ENCODE data around the gene CYP27B1.

The CYP27B1 gene

DNA sequence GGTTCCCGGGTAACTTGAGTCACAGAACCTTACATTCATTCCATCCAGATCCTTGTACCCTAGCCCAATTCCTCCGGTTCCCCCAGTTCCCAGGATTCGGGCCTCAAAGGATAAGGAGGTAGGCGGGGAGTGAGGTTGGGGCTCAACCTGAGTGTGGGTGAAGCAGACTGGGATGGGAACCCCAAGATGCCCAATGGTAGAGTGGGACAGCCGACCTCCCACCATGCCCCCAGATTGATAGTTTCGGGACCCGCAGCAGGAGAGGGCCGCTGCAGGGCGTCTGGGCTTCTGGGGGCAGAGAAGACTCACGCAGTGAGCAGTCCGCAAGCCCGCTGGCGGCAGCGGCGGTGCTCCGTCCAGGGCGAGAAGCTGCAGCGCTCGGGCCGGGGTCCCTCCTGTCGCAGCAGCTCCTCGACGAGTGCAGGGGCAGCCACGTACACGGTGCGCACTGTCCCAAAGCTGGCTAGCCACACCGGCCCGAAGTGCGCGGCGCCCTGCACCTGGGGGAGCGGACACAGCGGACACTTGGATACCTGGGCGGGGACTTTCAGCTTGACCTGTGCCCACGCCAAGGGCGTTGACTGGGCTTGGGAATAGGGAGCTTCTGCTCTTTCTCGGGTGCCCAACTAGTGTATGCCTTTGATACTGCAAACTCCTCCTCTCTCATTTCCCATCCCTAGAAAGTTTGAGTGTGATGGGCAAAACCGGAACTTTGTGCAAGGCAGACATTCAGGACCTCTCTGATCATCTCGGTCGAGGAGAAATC, 997 bp downstream of the CYP27B1 start:
- DNase-seq (ENCODE audit: low read depth): no peak

DNA sequence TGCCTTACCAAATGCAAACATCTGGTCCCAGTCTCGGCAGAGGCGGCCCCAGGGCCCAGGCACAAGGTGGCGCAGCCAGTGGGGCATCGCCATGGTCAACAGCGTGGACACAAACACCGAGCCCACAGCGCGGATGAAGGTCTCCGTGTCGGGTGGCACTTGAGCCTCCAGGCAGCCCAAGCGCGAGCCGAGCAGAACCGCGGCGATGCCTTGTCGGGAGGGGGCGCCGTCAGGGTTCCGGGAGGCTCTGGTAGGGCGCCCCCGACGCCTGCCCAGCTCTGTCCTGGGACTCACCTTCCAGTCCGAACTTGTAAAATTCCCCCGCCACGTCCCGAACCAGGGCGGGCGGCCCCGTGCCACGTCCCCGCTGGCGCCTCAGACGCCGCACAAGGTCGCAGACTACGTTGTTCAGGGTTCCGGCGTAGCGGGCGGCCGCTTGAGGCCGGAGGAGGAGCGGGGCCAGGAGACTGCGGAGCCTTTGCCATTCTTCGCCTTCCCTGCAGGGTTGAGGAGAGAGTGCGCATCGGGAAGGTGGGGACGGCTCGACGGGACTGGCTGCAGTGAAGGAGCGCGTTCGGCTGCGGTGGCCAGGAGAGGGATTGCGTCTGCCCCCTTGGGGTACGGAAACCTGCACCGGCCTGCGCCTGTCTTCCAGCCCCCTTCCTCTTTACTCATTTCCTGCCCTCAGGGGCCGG, 1.7 kb downstream of the CYP27B1 start:
- DNase-seq (ENCODE audit: low read depth): no peak

GRCh38 chr12:57764662-57765002, 2.2 kb downstream of the CYP27B1 start:
- no peak for DNase-seq (ENCODE audit: low read depth)

GRCh38 chr12:57763881-57764661, 2.8 kb downstream of the CYP27B1 start:
- no peak for DNase-seq (ENCODE audit: low read depth)

DNA sequence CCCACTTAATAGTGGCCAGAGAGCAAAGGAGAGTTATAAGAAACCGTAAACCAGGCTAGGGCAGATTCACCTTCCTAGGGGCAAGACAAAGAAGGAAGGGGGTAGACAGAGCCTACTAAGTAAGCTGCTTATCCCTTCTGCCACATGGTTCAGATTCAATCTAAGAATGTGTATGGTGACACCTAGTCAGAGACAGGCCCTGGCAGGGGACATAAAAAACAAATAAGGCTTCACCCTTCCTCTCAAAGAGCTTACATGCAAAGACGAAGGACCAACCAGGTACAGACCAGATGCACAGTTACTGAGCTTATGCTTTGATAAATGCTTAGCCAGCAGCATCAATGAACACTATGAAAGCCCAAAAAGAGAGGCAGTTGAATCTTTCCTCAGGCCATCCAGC, 4.4 kb downstream of the CYP27B1 start:
- DNase-seq (ENCODE audit: low read depth): no peak

- DNase-seq (ENCODE audit: low read depth): no peak
These were observed 5.4 kb downstream of the CYP27B1 start for GRCh38 chr12:57761391-57761998.

DNA sequence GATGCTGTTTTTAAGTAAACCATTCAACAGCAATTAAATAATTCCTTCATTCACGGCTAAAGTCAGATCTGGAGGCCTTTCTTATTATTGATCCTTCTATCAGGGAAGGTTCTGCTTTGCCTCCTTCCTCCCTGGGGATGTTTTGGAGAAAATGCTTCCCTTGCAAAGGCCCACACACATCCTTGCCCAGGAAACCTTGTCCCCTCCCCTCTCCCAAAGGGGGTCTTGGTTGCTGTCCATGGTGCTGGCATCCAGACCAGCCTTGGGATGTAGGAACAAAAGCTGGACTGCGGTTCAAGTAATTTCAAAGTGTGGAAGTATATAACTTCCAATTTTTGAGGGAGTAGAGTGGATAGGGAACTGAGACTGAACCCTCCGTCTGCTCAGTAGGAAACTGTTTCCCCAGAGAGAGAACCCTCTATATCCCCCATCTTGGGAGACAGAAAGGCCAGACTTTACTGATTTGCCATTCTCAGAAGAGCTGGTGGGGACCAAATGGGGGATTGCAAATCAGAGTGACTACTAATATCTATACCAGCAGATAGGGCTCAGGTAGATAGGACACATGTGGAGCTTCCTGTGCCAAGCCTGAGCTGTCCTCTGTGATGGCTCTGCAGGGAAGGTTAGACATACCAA, 6.4 kb downstream of the CYP27B1 start:
- DNase-seq (ENCODE audit: low read depth): no peak

- DNase-seq (ENCODE audit: low read depth): no peak
These were observed 7.4 kb downstream of the CYP27B1 start for GRCh38 chr12:57759360-57759980.

GRCh38 chr12:57758552-57759359, 8.1 kb downstream of the CYP27B1 start:
- no peak for DNase-seq (ENCODE audit: low read depth)

DNA sequence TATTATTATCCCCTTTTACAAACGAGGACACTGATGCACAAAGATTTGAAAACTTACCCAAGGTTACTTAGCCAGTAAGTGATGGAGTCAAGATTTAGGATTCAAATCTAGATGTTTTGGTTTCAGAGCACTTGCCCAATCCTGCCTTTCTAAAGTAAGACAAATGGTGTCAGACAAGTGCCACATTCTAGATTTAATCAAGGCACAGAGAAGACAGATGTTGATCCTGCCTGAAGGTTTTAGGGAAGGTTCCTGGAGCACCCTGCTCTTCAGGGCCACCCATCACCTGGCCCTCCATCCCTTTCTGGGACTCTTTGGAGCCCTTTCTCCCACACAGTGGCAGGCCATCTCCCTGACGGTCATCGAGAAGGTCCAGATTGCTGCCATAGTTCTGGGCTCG, 9.1 kb downstream of the CYP27B1 start:
- no peak for DNase-seq (ENCODE audit: low read depth)

GRCh38 chr12:57756406-57757341, 10.2 kb downstream of the CYP27B1 start:
- no peak for DNase-seq (ENCODE audit: low read depth)

DNA sequence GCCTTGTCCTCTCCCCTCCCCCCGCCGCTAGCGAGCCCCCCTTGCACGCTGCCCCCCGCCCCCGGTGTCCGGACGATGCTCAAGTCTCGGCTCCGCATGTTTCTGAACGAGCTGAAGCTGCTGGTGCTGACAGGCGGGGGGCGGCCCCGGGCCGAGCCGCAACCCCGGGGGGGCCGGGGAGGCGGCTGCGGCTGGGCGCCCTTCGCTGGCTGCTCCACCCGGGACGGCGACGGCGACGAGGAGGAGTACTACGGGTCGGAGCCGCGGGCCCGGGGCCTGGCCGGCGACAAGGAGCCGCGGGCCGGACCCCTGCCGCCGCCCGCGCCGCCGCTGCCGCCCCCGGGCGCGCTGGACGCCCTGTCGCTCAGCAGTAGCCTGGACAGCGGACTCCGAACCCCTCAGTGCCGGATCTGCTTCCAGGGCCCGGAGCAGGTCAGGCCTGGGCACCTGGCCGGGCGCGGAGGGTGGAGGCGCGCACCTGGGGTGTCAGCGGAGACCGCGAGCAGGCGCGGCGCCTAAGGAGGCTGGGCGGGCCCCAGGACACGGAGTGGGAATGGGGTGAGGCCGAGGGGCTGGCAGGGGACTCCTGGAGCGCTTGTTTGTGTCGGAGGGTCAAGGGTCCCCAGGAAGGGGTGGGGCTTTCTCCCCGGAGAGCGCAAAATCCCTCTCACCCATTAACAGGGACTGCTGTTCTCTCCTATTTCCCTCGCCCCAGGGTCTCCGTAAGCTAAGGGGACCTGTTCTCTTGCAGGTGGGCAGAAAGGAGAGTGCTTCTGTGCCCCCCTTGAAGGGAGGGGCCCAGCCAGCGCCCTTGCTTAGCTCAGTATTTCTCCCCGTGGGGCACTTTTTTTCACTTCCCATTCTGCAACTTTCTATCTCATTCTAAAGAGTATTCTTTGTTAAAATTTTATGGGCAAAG, 11.2 kb downstream of the CYP27B1 start:
- no peak for DNase-seq (ENCODE audit: low read depth)

- no peak for DNase-seq (ENCODE audit: low read depth)
These were observed 11.8 kb downstream of the CYP27B1 start for GRCh38 chr12:57755194-57755453.

DNA sequence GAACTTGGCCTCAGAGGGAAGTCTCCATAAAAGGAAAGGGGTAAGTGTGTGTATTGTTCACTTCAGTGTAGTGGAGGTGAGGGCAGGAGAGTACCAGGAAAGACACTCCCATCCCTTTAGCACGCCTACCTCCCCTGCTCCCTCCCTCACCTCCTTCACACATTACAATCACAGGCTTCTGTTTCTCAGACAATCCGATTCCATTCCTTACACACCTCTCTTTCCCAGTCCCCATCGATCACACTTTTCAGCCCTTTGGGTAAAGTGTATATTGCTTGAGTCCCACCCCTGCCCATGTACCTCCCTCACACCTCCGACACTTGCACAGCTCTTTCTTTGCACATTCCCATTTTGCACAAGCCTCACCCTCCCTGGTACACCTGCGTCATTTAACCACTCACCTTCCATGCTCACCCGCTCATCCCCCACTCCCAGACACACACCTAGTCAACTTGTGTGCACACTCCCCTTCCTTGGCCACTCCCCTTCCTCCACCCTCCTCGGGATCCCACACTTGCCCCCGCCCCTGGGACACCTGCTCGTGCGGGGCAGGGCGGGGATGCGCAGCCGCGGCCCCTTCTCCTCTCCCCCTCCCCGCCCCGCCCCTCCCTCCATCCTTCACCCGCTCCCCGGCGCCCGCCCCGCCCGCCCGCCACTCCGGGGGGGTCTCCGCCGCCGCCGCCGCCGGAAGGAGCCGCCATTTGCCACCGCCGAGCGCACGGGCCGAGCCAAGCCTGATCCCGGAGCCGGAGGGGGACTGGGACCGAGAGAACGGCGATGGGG, 12.3 kb downstream of the CYP27B1 start, which contains the start of gene MARCHF9:
Gene MARCHF9, plus strand, starts transcription at position 693 of the 783 bp plus-strand sequence. CDS start 426 bp downstream, outside the sequence.
- DNase-seq (ENCODE audit: low read depth): no peak

GRCh38 chr12:57753756-57754337, 13.0 kb downstream of the CYP27B1 start:
- DNase-seq (ENCODE audit: low read depth): no peak

DNA sequence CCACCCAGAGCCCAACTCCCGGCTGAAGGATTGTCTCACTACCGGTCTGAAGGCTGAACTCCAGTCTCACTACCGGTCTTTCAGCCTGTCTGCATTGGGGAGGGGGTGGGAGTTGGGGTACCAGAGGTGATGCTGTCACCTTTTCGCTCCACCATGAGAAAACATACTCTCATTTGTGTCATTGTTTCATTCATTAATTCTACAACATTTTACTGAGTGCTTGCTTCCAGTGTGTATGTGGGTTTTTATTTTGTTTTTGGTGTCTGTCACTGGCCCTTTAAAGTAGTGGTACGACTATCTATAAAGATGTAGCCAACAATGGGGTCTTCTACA, 14.2 kb downstream of the CYP27B1 start:
- DNase-seq (ENCODE audit: low read depth): no peak
